K562 (cell line): ENCODE measurements around the gene CPPED1. TPM values are rescaled to one million over a fixed set of nuclear protein-coding genes. Genes with fewer than 3 reads are reported as not detected.
A peak's percentile ranks its signal among the peaks of the same experiment; 100 is the strongest.

Experiments used
- CHD7 ChIP-seq: fragments of 200-600 bp; sonication (generic); IDR thresholded peaks from one replicate; pipeline ENCODE4 v1.6.1; 2012; ENCODE audit warnings: mild to moderate bottlenecking, low read depth, low read length, inconsistent platforms
- ETS2 ChIP-seq: IDR thresholded peaks from 2 replicates; pipeline ENCODE4 v1.6.1; 2016; ENCODE audit warnings: borderline replicate concordance, missing genetic modification characterization, mild to moderate bottlenecking, moderate library complexity, missing compliant biosample characterization; ENCODE audit not compliant: poor library complexity, severe bottlenecking
- FOSL1 ChIP-seq: fragments of 200-800 bp; sonication (Bioruptor generic); conservative IDR thresholded peaks from 2 replicates; pipeline ENCODE4 v1.6.1; 2016; ENCODE audit warnings: missing genetic modification characterization, missing compliant biosample characterization
- FOXM1 ChIP-seq, 2 experiments: fragments of 450-650 bp in 1 of 2; sonication (generic) in 1 of 2; formaldehyde crosslinking in 1 of 2; IDR thresholded peaks; 2 replicates each; pipeline versions ENCODE4 v1.6.1 to v1.9.0; 2017 to 2022; ENCODE audit warnings: low read depth in 2 of 2, mild to moderate bottlenecking in 2 of 2, missing genetic modification reagents in 1 of 2, moderate library complexity in 1 of 2
- PCBP2 ChIP-seq: fragments of 200-400 bp; formaldehyde crosslinking; IDR thresholded peaks from 2 replicates; pipeline ENCODE4 v1.6.1; 2018; ENCODE audit warnings: low read length, low read depth, mild to moderate bottlenecking, moderate library complexity; ENCODE audit not compliant: poor library complexity, severe bottlenecking
- POLR2AphosphoS5 ChIP-seq: IDR thresholded peaks from 2 replicates; pipeline ENCODE4 v1.6.1; 2011; ENCODE audit warnings: mild to moderate bottlenecking, low read depth, low read length, moderate library complexity; ENCODE audit not compliant: control insufficient read depth, insufficient read depth
- RAD51 ChIP-seq: fragments of 450-650 bp; IDR thresholded peaks from 2 replicates; pipeline ENCODE4 v1.7.1; 2016; ENCODE audit warnings: low read depth, mild to moderate bottlenecking, borderline replicate concordance
- TBL1XR1 ChIP-seq, 2 experiments: IDR thresholded peaks; 2 replicates each; pipeline ENCODE4 v1.6.1; 2012; ENCODE audit warnings: improper control_type of control experiment in 2 of 2, low read length in 2 of 2, mild to moderate bottlenecking in 1 of 2
- TEAD4 ChIP-seq, 2 experiments: sonication (generic) in 1 of 2; formaldehyde crosslinking in 1 of 2; IDR thresholded peaks; 2 replicates each; pipeline versions ENCODE4 v1.6.1 to v1.8.0; 2012 to 2022; ENCODE audit warnings: borderline replicate concordance in 1 of 2, inconsistent platforms in 1 of 2, low read length in 1 of 2, mild to moderate bottlenecking in 1 of 2, missing genetic modification reagents in 1 of 2
- polyA plus RNA-seq, 8 experiments: library from polyadenylated mRNA; depleted of rRNA in 4 of 8; stranded (reverse) in 5 of 8; unstranded in 3 of 8; fragments of >200 nt; fragmentation: Nextera tagmentation in 2 of 8; fragmentation: Illumina TruSeq in 1 of 8; extraction: Ambion mirVana in 2 of 8; extraction: Trizol in 1 of 8; gene quantifications; 2 replicates each; pipeline versions ENCODE4 v1.2.1 to v1.2.3, GENCODE V29; 2011 to 2014; ENCODE audit warnings: inconsistent platforms in 1 of 8, missing spikeins in 1 of 8
- total RNA-seq, 7 experiments: library from RNA; depleted of rRNA in 6 of 7; stranded (reverse); fragments of >200 nt in 6 of 7; fragmentation: Illumina TruSeq in 2 of 7; extraction: Trizol in 2 of 7; gene quantifications; 2 replicates each; pipeline versions ENCODE4 v1.2.1 to v1.2.3, GENCODE V29; 2011 to 2021; ENCODE audit warnings: low replicate concordance in 1 of 7
- TF ChIP-seq, protein P1 (sequence below): fragments of 450-650 bp; IDR thresholded peaks from 2 replicates; pipeline ENCODE4 v1.6.1; 2018; ENCODE audit not compliant: partially characterized antibody

CPPED1 gene
- total and polyA plus RNA-seq, 9 of the 15 experiments (the other 6 are each of a cell fraction or from before 2014, with no cell fraction given), result 7.5 to 25.7 (median 16.9) TPM

DNA sequence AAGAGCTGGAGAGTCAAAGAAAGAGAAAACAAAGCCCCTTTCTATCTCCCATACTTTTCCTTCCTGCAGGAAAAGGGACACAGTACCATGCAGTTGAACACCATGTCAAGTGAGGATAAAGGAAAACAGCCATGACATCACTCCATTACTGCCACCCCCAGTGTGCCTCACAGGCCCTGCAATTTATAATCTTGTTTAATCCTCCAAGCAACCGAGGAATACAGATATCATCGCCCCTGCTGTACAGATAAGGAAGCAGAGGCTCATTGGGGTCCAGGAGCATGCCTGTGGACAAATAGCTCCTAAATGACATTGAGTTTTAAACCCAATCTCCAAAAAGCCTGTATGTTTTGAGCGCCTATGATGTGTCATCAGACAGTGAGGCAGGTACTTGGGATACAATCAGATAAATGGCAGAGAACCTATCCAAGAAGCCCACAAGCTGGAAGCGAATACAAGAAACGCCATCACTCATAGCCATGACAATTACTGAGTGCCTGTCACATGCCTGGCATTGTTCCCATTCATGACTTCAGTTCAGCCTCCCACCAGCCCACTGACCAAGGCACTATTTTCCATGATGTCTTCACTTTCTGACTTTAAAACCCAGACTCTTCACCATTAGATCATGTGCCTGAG, 45.5 kb downstream of the CPPED1 start (continued):
- TF ChIP-seq CHD7 (no peak), RAD51 (no peak), PCBP2 (no peak), TEAD4 (IDR thresholded peaks at IDR 0.05; ENCODE audit: low read length) (no peak; the same call in 1 of the 2 replicates), TEAD4 (CRISPR knock-in tag; IDR thresholded peaks at IDR 0.05; ENCODE audit: borderline replicate concordance) (no peak), FOSL1 (peak; percentile 91), FOXM1 (IDR thresholded peaks at IDR 0.05; ENCODE audit: low read depth) (0 out of 2 replicates have a peak, but pooled peaks have one; percentile 15), FOXM1 (CRISPR knock-in tag; IDR thresholded peaks at IDR 0.05; ENCODE audit: low read depth) (no peak), POLR2AphosphoS5 (no peak), ETS2 (no peak), TBL1XR1 (IDR thresholded peaks at IDR 0.05; ENCODE audit: low read length in 2 of 2) (no peak)
- TF ChIP-seq, protein P1, sequence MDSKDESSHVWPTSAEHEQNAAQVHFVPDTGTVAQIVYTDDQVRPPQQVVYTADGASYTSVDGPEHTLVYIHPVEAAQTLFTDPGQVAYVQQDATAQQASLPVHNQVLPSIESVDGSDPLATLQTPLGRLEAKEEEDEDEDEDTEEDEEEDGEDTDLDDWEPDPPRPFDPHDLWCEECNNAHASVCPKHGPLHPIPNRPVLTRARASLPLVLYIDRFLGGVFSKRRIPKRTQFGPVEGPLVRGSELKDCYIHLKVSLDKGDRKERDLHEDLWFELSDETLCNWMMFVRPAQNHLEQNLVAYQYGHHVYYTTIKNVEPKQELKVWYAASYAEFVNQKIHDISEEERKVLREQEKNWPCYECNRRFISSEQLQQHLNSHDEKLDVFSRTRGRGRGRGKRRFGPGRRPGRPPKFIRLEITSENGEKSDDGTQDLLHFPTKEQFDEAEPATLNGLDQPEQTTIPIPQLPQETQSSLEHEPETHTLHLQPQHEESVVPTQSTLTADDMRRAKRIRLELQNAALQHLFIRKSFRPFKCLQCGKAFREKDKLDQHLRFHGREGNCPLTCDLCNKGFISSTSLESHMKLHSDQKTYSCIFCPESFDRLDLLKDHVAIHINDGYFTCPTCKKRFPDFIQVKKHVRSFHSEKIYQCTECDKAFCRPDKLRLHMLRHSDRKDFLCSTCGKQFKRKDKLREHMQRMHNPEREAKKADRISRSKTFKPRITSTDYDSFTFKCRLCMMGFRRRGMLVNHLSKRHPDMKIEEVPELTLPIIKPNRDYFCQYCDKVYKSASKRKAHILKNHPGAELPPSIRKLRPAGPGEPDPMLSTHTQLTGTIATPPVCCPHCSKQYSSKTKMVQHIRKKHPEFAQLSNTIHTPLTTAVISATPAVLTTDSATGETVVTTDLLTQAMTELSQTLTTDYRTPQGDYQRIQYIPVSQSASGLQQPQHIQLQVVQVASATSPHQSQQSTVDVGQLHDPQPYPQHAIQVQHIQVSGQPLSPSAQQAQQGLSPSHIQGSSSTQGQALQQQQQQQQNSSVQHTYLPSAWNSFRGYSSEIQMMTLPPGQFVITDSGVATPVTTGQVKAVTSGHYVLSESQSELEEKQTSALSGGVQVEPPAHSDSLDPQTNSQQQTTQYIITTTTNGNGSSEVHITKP, result no peak
